K562 (cell line): ENCODE data around the gene ACTRT3. TPM values are rescaled to one million over a fixed set of nuclear protein-coding genes. Genes with fewer than 3 reads are reported as not detected.

ENCODE experiments used
- AFF1 ChIP-seq, 2 experiments: fragments of 450-650 bp; IDR thresholded peaks; 2 replicates each; pipeline ENCODE4 v1.6.1; 2018; ENCODE audit warnings: mild to moderate bottlenecking in 2 of 2, low read depth in 1 of 2; ENCODE audit not compliant: partially characterized antibody in 2 of 2
- CLOCK ChIP-seq: fragments of 250-450 bp; sonication (Bioruptor Pico); IDR thresholded peaks from 2 replicates; pipeline ENCODE4 v1.4.0; 2020; ENCODE audit warnings: mild to moderate bottlenecking, moderate library complexity, borderline replicate concordance
- CSDE1 ChIP-seq, 2 experiments: fragments of 450-650 bp; IDR thresholded peaks; 2 replicates each; pipeline ENCODE4 v1.6.1; 2016; ENCODE audit warnings: mild to moderate bottlenecking in 1 of 2
- CXXC5 ChIP-seq: fragments of 250-450 bp; sonication (Bioruptor Pico); IDR thresholded peaks from 2 replicates; pipeline ENCODE4 v1.8.0; 2022; ENCODE audit warnings: inconsistent platforms, mild to moderate bottlenecking, moderate library complexity
- DPF2 ChIP-seq: fragments of 450-650 bp; IDR thresholded peaks from 2 replicates; pipeline ENCODE4 v1.6.1; 2016
- ETV5 ChIP-seq: sonication (generic); formaldehyde crosslinking; IDR thresholded peaks from 2 replicates; pipeline ENCODE4 v1.4.0; 2020; ENCODE audit warnings: low read depth, mild to moderate bottlenecking, missing genetic modification reagents
- HMG20B ChIP-seq: fragments of 250-450 bp; sonication (Bioruptor Pico); IDR thresholded peaks from 2 replicates; pipeline ENCODE4 v1.5.0; 2021; ENCODE audit warnings: mild to moderate bottlenecking
- KDM2B ChIP-seq: fragments of 250-450 bp; sonication (Bioruptor Pico); IDR thresholded peaks from 2 replicates; pipeline ENCODE4 v1.8.0; 2021; ENCODE audit warnings: mild to moderate bottlenecking, moderate library complexity
- MXI1 ChIP-seq: IDR thresholded peaks from 2 replicates; pipeline ENCODE4 v1.6.1; 2011; ENCODE audit warnings: low read depth, mild to moderate bottlenecking, improper control_type of control experiment, low read length
- NCOA1 ChIP-seq: fragments of 450-650 bp; IDR thresholded peaks from 2 replicates; pipeline ENCODE4 v1.6.1; 2016; ENCODE audit warnings: low read depth
- NCOA6 ChIP-seq: fragments of 450-650 bp; IDR thresholded peaks from 2 replicates; pipeline ENCODE4 v1.6.1; 2017; ENCODE audit warnings: mild to moderate bottlenecking
- NFIC ChIP-seq: fragments of 450-650 bp; IDR thresholded peaks from 2 replicates; pipeline ENCODE4 v1.6.1; 2017; ENCODE audit warnings: mild to moderate bottlenecking, inconsistent platforms
- NRF1 ChIP-seq, 2 experiments: fragments of 450-650 bp; IDR thresholded peaks in 1 of 2; conservative IDR thresholded peaks in 1 of 2; 2 replicates each; pipeline ENCODE4 v1.6.1; 2014; ENCODE audit warnings: mild to moderate bottlenecking in 2 of 2
- SNIP1 ChIP-seq: fragments of 450-650 bp; IDR thresholded peaks from 2 replicates; pipeline ENCODE4 v1.7.1; 2017; ENCODE audit warnings: low read depth, mild to moderate bottlenecking
- SRF ChIP-seq, 2 experiments: fragments of 250-450, 450-650 bp in 1 of 2; sonication (Bioruptor Pico) in 1 of 2; sonication (generic) in 1 of 2; formaldehyde crosslinking; IDR thresholded peaks; 2 replicates each; pipeline versions ENCODE4 v1.5.0 to v1.5.1; 2020 to 2022; ENCODE audit warnings: mild to moderate bottlenecking in 1 of 2, missing genetic modification reagents in 1 of 2
- TAF1 ChIP-seq: IDR thresholded peaks from 2 replicates; pipeline ENCODE4 v1.6.1; 2011; ENCODE audit warnings: mild to moderate bottlenecking, low read length, moderate library complexity; ENCODE audit not compliant: insufficient read depth, control insufficient read depth, severe bottlenecking; ENCODE audit errors: extremely low read depth
- TEAD2 ChIP-seq: fragments of 450-650 bp; IDR thresholded peaks from 2 replicates; pipeline ENCODE4 v1.6.1; 2016; ENCODE audit warnings: missing genetic modification characterization, control low read depth, missing compliant biosample characterization
- polyA plus RNA-seq, 8 experiments: library from polyadenylated mRNA; depleted of rRNA in 4 of 8; stranded (reverse) in 5 of 8; unstranded in 3 of 8; fragments of >200 nt; fragmentation: Nextera tagmentation in 2 of 8; fragmentation: Illumina TruSeq in 1 of 8; extraction: Ambion mirVana in 2 of 8; extraction: Trizol in 1 of 8; gene quantifications; 2 replicates each; pipeline versions ENCODE4 v1.2.1 to v1.2.3, GENCODE V29; 2011 to 2014; ENCODE audit warnings: inconsistent platforms in 1 of 8, missing spikeins in 1 of 8
- total RNA-seq, 7 experiments: library from RNA; depleted of rRNA in 6 of 7; stranded (reverse); fragments of >200 nt in 6 of 7; fragmentation: Illumina TruSeq in 2 of 7; extraction: Trizol in 2 of 7; gene quantifications; 2 replicates each; pipeline versions ENCODE4 v1.2.1 to v1.2.3, GENCODE V29; 2011 to 2021; ENCODE audit warnings: low replicate concordance in 1 of 7
- TF ChIP-seq, protein P1 (sequence below): conservative IDR thresholded peaks from 2 replicates; pipeline ENCODE4 v1.6.1; 2011; ENCODE audit warnings: low read depth, mild to moderate bottlenecking, low read length; ENCODE audit not compliant: control insufficient read depth

The ACTRT3 gene
- total and polyA plus RNA-seq, 9 of the 15 experiments (the other 6 are each of a cell fraction or from before 2014, with no cell fraction given), result 0.06 to 0.11 (median 0.07) TPM; not detected in 5

DNA sequence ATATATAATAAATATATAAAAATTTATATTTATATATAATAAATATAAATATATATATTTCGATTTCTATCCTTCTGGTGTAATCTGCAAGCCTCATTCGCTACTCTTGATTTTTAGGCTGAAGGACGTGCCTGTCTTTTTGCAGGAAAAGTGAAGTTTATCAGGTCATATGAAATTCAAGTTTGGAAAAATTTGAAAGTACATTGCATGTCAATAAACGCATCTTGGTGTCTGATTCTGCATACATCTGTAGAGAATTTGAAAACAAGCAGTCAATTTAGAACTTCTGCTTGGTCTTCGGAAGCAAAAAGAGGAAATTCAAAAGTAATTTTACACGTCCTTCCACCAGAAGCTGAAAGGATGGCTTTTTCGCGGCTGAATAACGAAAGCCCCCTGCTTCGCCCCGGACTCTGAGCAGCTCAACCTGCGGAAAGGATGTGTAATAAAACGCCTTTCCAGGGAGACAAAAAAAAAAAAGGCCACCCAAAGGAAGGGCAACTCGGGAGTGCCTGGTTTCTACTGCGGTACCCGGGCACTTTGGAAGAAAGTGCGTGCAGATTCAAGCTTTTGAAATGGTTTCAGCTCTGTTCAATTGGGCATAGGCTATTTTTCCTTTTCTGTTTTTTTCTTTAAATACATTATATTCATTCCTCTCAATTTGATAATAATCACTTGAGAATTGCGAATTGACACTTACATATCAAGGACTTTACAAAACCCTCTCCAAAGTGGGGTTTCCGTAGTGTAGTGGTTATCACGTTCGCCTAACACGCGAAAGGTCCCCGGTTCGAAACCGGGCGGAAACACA, 2.3 kb upstream of the ACTRT3 start (continued):
- TF ChIP-seq, protein P1, sequence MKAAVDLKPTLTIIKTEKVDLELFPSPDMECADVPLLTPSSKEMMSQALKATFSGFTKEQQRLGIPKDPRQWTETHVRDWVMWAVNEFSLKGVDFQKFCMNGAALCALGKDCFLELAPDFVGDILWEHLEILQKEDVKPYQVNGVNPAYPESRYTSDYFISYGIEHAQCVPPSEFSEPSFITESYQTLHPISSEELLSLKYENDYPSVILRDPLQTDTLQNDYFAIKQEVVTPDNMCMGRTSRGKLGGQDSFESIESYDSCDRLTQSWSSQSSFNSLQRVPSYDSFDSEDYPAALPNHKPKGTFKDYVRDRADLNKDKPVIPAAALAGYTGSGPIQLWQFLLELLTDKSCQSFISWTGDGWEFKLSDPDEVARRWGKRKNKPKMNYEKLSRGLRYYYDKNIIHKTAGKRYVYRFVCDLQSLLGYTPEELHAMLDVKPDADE, result peak; percentile 63; the same call in 1 of the 2 replicates
- TF ChIP-seq ETV5 (CRISPR knock-in tag) (no peak), NCOA6 (no peak), TEAD2 (tag) (no peak), NCOA1 (no peak), CXXC5 (peak; percentile 43; the same call in 1 of the 2 replicates), SRF (CRISPR knock-in tag; IDR thresholded peaks at IDR 0.05) (no peak; a peak in 1 of 4 replicates), HMG20B (CRISPR knock-in tag) (no peak), DPF2 (0 out of 2 replicates have a peak, but pooled peaks have one; percentile 38), AFF1 (IDR thresholded peaks at IDR 0.05; ENCODE audit: low read depth in 1 of 2, partially characterized antibody in 2 of 2) (peak in 1 of 2 experiments; percentile 81), TAF1 (peak; percentile 27), MXI1 (no peak), CLOCK (no peak), CSDE1 (IDR thresholded peaks at IDR 0.05) (peak in 1 of 2 experiments; percentile 70; a peak in 2 of 4 replicates), NRF1 (conservative IDR thresholded peaks at IDR 0.05 in 1 of 2, IDR thresholded peaks at IDR 0.05 in 1 of 2) (no peak), NFIC (peak; percentile 65; the same call in 1 of the 2 replicates), SNIP1 (no peak), KDM2B (CRISPR knock-in tag) (no peak)
